Measurements from ENCODE around the gene ANKMY1. TPM values are rescaled to one million over a fixed set of nuclear protein-coding genes. Genes with fewer than 3 reads are reported as not detected.
A peak's percentile ranks its signal among the peaks of the same experiment; 100 is the strongest.
"Not testable (repeated sequence)": the region's sequence is repeated elsewhere in the genome, so short reads cannot be mapped to it uniquely, and the experiment has no call there.

The ANKMY1 gene
- polyA plus RNA-seq, 1 donor: 9.7 TPM

DNA sequence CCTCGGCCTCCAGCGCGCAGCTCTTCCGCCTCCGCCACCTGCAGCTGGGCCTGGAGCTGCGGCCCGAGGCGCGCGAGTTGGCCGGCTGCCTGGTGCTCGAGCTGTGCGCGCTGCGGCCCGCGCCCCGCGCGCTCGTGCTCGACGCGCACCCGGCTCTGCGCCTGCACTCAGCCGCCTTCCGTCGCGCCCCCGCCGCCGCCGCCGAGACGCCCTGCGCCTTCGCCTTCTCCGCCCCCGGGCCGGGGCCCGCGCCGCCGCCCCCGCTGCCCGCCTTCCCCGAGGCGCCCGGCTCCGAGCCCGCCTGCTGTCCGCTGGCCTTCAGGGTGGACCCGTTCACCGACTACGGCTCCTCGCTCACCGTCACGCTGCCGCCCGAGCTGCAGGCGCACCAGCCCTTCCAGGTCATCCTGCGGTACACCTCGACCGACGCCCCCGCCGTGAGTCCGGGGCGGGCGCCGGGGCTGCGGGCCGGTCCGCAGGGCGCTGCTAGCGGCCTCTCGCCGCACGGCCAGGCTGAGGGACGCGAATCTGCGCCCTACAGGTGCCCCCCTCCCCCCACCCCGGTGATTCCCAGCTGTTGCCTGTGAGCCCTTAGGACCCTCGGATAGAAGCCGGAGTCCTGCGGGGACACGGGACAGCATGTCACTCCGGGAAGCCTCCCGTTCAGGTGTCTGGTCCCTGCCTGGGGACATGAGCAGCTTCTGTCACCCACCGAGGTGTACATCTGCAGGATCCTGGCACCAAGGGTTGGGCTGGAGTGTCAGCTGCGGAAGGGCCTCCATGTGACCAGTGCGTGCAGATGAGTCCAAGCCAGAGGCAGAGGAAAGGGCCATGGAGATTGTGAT lies 11.1 kb upstream of the ANKMY1 start:
- DNase-seq (ENCODE audit: low read depth): no peak

- DNase-seq (ENCODE audit: low read depth): no peak
These were observed 10.3 kb upstream of the ANKMY1 start, which contains the start of gene RNPEPL1 for GRCh38 chr2:240567872-240568677. TSS of gene RNPEPL1 (plus strand) at chr2:240568484. CDS start at chr2:240568587, 103 bp downstream.

- no peak for DNase-seq (ENCODE audit: low read depth)
These were observed 9.5 kb upstream of the ANKMY1 start for GRCh38 chr2:240567137-240567871.

GRCh38 chr2:240566203-240567136 lies 8.7 kb upstream of the ANKMY1 start:
- no peak for DNase-seq (ENCODE audit: low read depth)

DNA sequence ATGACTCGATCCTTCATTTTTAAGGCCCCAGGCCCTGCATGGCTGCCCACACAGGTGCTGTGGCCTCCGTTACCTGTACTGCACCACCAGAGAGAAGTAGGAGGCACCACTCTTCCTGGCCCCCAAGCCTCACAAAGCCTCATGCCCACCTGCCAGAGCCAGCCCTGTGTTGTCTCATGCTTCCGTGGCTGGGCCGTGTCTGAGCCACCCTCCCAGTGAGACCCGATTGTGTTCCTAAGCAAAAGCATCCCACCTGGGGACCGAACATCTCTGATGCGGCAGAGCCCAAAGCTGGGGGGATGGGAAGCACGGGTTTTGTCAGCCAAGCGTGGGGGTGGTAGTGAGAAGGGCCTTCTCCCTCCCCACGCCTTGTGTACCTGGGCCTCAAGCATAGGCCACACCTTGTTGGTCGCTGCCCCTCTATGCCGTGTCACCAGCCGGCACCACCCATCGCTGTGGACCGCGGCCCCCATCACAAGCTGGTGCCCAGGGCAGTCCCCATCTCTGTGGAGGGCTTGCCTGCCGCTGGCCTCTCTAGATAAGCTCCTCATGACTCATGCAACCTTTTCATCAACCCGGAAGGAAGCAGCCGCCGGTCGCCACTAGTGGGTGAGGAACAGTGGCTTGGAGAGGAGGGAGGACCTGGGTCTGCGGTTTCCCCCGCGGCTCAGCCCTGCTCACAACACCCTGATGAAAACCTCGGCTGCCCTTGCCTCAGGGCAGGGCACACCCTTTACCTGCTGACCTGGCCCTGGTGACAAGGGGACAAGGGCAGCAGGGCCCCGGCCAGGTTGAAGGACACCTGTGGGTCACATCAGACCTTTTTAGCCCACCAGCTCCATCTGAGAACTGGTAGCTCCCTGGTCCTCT lies 7.8 kb upstream of the ANKMY1 start:
- DNase-seq (ENCODE audit: low read depth): no peak

DNA sequence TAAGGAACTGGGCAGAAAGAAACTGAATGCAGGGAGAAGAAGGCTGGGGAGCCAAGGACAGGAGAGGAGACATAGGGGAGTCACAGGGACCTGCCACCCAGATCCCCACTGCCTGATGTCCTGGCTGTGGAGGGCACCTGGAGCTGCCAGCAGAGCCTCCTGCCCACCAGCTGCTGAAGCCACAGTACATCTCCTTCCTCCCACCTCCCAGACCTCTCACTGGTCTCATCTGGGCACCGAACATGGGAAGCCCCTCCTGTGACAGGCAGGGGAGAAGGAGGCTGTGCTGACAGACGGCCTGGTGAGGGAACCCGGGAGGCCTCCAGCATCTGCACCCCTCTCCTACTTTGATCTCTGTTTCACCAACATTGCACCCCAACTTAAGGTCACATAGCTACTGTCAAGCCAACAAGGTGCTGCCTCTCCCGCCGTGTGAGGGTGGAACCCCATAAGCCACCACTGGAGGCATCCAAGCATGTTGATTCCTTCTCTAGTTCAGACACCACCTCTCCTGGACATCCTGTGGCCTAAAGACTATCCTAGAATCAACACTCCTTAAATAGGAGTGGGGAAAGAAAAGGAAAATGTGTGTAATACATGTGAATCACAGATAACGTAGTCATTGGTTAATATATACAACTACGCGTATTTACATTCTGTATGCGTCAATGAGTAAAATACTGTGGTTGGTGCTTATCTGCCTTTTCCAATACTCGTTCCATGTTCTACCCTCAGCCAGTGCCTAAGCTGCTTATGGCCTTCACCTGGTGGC lies 7.0 kb upstream of the ANKMY1 start:
- no peak for DNase-seq (ENCODE audit: low read depth)

DNA sequence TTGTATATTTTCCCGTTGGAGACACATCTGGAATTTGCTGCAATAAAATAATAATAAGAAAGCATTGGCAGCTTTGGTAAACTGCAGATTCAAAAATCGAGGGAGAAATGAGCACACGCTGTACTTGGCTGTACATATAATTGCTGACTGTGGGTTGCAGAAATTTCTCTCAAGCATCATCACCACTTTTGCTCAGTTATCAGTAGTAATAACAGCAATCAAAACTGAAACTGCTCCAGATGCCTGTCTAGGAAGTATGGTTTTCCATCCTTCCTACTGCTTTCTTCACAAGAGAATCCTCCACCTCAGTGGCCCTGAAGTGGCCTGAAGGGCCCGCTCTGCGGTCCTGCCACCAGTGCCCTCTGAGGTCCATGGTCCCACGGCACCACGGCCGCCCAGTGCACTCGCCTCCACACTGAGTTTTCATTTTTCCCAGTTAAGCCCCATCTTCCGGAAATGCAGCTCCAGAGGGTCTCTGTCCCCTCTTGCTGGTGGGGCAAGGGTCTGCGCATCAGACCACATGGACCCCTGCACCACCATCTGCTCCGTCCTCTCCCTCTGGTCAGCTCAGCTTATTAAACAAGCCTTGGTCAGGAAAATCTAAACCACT lies 6.3 kb upstream of the ANKMY1 start:
- DNase-seq (ENCODE audit: low read depth): no peak

DNA sequence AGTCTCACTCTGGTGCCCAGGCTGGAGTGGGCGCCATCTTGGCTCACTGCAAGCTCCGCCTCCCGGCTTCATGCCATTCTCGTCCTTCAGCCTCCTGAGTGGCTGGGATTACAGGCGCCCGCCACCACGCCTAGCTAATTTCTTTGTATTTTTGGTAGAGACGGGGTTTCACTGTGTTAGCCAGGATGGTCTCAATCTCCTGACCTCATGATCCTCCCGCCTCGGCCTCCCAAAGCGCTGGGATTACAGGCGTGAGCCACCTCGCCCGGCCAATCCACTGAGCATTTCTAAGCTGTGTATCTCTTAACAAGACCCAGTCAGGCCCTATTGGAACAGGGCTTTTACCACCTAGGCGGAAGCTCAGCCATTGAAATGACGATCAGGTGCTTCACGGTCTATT lies 5.4 kb upstream of the ANKMY1 start:
- DNase-seq (ENCODE audit: low read depth): not testable (repeated sequence)

DNA sequence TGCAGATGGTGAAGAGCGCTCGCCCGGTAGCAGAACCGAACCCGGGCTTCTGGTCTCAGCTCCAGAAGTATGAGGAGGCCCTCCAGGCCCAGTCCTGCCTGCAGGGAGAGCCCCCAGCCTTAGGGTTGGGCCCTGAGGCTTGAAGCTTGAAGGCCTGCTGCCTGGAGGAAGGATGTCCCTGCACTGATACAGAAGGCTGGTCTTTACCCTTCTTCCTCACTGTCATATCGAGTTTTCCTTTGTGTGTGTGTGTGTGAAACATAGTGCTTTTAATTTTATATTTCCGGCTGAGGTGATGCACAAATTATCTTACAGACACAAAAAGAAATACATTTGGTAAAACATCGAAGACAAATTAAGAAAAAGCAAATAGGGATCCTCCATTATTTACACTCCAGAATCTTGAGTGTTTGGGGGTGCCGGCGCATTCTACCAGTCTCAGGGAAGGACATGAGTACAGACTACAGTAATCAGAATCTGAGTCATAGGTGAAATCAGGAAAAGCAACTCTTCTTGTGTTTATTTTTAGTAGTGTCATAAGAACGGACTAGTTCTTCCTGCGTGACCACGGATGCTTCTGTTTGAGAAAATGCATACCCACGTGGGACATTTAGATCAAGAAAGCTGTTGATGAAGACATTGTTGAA lies 3.7 kb upstream of the ANKMY1 start:
- no peak for DNase-seq (ENCODE audit: low read depth)

DNA sequence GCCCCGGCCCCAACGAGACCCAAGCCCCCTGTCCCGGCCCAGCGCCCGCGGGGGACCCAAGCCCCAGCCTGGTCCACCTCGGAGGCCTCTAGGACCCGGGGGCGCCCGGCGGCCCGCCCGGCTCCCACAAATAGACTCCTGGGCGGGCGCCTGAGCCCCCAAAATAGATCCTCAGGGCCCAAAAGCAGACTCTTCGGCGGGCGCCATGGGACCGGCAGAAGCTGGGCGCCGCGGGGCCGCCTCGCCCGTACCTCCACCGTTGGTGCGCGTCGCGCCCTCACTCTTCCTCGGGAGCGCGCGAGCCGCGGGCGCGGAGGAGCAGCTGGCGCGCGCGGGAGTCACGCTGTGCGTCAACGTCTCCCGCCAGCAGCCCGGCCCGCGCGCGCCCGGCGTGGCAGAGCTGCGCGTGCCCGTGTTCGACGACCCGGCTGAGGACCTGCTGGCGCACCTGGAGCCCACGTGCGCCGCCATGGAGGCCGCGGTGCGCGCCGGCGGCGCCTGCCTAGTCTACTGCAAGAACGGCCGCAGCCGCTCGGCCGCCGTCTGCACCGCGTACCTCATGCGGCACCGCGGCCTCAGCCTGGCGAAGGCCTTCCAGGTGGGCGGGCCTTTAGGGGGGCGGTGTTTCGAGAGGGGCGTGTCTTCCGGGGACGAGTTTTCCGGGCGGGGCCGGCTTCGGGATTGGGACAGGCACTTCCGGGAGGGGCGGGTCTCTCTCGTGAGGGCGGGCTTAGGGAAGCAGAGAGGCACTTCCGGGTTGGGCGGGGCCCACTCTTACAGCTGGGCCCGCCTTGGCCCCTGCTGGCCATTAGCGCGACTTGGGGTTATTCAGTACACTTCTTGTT lies 2.9 kb upstream of the ANKMY1 start:
- DNase-seq (ENCODE audit: low read depth): peak; percentile 90

- DNase-seq (ENCODE audit: low read depth): no peak
These were observed 2.3 kb upstream of the ANKMY1 start, which contains the start of gene DUSP28 for GRCh38 chr2:240560084-240560479. TSS of gene DUSP28 (plus strand) at chr2:240560357. CDS start at chr2:240560685, 328 bp downstream.

DNA sequence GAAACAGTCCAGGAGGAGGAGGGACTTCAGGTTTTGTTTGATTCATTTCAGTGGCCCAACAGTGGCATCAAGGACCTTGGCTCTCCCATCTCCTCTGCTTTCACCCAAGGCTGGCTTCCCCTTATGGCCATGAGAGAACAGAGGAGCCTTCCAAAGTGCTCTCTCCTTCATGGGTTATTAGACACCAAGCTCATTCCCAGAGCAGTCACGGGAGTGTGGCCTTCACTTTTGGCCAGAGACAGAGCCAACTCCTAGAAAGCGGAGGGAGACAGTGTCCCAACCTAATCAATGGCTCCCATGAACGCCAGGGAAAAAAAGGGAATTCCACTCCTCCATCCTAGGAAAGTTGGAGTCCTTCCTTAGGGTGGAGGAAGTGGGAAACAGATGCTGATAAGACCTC lies 1.5 kb upstream of the ANKMY1 start:
- DNase-seq (ENCODE audit: low read depth): no peak

DNA sequence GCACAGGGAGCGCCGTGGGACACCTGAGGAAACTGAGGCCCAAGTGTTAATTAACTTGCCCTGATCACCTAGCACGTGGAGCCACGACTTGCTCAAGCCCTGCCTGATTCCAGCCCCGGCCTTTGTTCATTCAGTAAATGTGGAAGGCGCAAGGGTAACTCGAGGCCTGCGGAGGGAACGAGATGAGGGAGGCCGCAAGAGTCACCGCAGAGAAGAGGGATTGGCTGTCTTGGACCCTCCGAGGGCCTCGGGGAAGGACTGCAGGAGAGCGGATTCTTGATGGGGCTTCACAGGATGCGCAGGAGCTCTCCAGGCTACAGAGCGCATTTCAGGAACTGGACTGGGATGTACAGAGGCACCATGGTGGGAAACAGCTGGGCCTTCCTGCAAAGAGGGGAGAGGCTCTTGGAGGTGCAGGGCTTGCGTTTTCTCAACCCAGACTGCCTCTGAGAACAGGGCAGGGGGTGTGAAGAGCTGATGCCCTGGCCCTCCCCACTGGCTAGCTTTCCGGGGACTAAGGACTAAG lies 511 bp upstream of the ANKMY1 start:
- no peak for DNase-seq (ENCODE audit: low read depth)

GRCh38 chr2:240557101-240557751 lies 562 bp downstream of the ANKMY1 start:
- DNase-seq (ENCODE audit: low read depth): no peak

GRCh38 chr2:240556553-240557100 lies 1.2 kb downstream of the ANKMY1 start:
- no peak for DNase-seq (ENCODE audit: low read depth)
